Measurements from ENCODE around the gene PXN.

Gene PXN

DNA sequence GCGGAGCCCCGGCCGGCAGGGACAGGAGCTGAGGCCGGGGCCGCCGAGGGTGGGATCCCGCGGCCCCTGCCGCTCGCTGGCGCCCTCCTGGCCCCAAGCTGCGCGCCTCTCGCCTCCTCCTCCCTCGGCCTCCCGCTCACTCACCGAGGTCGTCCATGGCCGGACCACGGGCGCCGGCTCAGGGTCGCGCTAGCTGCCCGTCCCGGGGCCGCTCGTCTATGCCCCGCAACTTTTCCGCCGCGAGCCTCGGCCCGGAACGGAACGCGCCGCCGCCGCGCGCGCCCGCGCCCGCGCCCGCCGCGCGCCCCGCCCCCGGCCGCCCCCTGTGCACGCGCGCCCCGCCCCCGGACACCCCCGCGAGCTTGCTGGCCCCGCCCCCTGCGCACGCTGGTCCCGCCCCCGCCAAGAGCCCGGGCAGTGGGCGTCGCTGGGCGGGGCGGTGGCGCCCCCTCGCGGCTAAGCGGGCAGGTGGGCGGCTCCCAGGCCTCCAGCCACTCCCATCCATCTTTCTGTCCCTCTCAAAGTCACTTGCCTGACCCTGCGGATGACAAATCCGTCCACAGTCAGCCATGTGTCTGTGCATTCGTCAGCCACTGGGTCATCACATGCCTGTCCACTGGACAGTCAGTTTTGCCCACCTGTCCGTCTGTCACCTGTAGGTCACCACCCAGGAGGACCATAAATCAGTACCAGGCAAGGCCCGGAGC is at the start of gene PXN:
PXN (minus strand) TSS at position 258 of the 707 bp plus-strand sequence; CDS start at position 157, 101 bp downstream.
- peak; percentile 80 to 92 (median 86) for DNase-seq (ENCODE audit: low read depth in 2 of 3, low spot score in 2 of 3)

DNA sequence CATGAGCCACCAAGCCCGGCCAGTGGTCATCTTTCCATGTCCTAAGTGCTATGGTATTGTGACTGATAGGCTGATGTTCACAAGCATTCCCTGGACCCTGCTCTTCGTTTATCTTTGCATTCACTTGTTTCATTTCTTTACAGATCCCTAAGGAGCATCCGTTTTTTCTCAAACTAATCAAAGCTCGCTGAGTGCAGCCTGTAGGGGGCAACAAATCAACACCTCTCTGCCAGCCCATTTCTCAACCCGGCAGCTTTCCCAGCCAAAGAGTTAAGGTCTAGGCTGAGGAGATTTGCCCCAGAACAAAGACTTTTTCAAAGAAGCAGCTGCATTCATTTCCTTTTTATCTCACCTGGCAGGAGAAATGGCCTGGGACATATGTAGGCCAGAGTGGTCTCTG is 48.7 kb upstream of the PXN start:
- no peak for DNase-seq (ENCODE audit: low read depth in 2 of 3, low spot score in 2 of 3)

DNA sequence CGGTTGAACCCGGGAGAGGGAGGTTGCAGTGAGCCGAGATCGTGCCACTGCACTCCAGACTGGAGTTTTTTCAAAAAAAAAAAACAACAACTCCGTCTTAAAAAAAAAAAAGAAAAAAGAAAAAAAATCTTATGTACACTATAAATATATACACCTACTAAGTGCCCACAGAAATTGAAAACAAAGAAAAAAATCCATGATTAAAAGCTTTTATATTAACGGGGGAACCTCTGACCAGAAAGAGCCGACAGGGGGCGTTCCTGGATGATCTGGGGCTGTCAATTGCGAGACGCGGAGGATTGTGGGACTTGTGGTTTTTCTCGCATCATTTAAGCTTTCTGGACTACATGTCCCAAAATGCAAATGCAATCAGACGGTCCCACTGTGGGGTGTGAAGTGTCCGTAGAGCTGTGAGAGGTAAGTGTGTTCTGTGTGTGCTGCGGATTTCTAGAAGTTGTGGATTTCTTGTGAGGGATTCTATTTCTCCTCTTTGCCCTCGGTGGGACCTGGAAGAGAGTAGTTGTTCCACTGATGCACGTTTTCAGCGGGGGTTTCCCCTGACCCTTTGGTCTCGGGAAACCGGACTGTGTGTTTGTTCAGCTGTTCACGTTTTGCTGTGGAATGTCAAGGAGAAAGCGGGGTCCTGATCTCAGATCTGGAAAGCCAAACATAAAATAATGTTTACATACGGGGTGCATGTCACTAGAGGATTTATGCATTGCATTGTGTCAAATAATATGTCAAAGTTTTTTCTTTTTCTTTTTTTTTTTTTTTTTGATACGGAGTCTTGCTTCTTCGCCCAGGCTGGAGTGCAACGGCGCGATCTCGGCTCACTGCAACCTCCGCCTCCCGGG is 36.7 kb upstream of the PXN start, which contains the start of gene SIRT4:
SIRT4 (plus strand) TSS at position 360 of the 854 bp plus-strand sequence. CDS start 1,241 bp downstream, outside the sequence.
- peak; percentile 44 to 77 (median 54) for DNase-seq (ENCODE audit: low read depth in 2 of 3, low spot score in 2 of 3)

DNA sequence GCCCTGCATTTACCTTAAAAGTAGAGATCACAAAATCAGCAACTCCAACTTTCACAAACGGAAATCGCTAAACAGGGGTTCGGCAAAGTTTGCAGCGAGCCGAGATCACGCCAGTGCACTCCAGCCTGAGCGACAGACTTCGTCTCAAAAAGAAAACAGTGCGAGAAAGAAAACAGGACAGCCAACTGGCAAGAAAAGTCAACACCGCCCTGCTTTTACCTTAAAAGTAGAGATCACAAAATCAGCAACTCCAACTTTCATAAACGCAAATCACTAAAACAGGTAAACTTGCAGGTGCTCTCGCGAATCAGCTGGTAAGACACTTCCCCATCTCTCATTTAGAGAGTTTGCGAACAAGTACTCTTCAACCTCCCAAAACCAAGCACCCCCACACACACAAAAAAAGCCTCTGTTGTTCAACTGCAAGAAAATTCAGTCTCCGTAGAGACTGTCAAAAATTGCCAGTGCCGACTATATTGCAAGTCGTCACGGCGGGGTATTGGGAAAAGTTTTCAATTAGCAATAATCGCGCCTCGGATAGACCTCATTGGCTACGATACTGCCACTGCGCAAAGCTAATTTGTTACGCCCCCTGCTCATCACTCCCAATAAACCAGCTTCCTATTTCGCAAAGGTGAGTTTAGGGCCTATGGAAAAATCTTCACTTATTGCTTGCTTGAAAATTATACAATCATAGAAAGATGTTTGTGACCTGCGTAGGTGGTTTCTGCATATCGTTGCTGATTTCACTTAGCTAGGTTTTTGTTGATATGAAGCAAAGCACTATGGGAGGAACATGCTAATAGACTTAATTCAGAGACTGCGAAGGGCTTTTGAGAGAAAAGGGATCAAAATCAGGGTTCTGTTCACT is 27.4 kb upstream of the PXN start, which contains the start of gene RNU4-1:
RNU4-1 (minus strand) TSS at position 577 of the 871 bp plus-strand sequence.
- DNase-seq (ENCODE audit: low read depth in 2 of 3, low spot score in 2 of 3): peak; percentile 52 to 71 (median 58)

DNA sequence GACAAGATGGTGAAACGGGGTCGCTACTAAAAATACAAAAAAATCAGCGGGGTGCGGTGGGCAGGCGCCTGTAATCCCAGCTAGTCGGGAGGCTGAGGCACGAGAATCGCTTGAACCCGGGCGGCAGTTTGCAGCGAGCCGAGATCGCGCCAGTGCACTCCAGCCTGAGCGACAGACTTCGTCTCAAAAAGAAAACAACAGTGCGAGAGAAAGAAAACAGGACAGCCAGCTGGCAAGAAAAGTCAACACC is 26.8 kb upstream of the PXN start:
- peak in 1 of 3 experiments; percentile 26 for DNase-seq (ENCODE audit: low read depth in 2 of 3, low spot score in 2 of 3)

DNA sequence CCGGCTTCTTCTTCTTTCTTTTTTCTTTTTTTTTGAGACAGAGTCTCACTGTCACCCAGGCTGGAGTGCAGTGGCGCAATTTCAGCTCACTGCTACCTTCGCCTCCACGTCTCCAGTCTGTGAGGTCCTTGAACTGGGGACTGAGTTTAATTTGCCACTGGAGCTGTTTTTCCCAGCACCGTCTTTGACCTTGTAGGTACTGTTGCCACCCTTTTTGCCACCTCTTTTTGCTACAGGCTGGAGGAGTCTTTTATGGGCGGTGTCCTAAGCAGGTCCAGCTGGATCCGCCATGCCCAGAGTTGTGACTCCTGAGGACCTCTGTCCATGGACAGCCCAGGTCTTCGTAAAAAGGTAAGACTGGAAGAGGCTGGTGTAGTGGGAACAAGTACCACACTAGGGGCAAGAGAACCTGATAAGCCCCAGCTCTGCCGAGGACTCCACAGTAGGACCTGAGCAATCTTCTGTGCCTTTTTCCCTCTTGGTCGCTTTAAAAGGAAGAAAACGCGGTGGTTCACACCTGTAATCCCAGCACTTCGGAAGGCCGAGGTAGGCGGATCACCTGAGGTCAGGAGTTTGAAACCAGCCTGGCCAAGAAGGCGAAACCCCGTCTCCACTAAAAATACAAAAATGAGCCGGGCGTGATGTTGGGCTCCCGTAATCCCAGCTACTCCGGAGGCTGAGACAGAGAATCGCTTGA is 25.2 kb upstream of the PXN start:
- peak in 2 of 3 experiments; percentile 7 to 23 for DNase-seq (ENCODE audit: low read depth in 2 of 3, low spot score in 2 of 3)

DNA sequence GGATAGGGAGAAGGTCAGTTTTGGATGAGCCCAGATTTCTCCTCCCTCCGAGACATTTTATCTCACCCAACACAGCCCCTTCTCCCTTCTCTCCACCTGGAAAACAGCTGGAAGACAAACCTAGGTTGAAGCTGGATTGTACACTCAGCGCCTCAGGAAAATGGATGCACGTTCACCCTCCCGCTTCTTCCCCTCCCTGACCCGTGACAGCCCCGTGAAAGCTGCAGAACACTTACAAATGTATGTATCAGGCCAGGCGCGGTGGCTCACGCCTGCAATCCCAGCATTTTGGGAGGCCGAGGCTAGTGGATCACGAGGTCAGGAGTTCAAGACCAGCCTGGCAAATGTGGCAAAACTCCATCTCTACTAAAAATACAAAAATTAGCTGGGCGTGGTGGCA is 22.0 kb upstream of the PXN start:
- no peak for DNase-seq (ENCODE audit: low read depth in 2 of 3, low spot score in 2 of 3)

DNA sequence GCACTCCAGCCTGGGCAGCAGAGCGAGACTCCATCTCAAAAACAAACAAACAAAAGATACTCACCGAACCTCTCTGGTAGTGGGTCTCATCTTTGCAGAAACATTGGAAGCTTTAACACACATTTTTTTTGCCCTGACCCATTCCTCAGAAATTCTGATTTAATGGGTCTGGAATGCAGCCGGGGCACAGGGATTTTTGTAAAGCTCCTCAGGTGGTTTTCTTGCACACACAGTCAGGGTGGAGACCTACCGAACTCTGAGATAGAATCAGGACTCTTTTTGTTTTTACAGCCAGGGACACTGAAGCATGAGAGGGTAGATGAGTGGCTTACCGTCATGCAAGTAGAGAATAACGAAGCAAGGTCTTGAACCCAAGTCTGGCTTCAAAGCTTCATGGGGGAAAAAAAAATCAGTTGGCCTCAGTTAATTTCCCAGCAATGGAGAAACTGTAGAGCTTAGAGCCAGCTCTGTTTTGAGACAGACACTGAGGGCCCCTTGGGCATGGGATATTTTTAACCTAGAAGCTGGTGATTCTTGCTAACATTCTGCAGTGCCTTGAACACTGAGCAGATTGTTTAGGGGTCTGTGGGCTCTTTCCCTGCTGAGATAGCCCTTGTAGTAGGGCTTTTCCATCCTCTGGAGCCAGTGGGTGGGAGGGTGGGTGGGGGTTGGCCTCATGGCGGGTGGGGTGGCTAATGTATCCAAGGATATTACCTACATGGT is 21.4 kb upstream of the PXN start:
- DNase-seq (ENCODE audit: low read depth in 2 of 3, low spot score in 2 of 3): no peak

DNA sequence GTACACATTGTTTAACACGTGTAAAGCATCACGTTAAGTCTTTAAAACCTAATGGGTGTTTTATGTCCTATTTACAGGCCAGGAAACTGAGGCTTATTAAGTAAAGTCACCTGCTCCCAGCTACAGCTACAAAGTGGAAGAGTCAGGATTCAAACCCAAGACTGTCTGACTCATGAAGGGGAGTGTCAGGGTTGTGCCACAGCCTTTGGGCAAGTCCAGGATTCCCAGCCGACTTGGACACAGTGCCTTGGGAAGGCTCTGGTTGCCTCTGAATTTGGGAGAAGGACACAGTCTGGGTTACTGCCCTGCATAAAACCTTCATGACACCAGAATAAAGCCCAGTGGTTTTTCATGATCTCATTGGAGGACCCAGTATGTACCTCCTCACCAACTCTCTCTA is 18.9 kb upstream of the PXN start:
- DNase-seq (ENCODE audit: low read depth in 2 of 3, low spot score in 2 of 3): no peak

DNA sequence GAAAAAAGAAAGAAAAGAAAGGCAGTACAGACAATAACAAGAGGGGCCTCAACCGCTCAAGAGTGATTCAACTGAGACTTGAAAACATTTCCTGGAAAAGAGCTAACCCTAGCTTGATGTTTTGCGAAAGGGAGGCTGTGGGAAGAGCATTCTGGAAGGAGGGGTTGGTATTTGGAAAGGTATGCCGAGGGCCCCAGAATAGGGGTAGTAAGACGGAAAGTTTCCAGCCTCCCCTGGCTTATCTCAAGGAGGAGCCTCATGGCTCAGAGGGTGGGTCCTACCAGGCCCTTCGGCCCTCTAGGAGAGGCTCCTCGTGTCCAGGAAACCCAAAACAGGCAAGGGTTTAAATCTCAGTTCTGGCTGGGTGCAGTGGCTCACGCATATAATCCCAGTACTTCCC is 17.8 kb upstream of the PXN start:
- DNase-seq (ENCODE audit: low read depth in 2 of 3, low spot score in 2 of 3): no peak

DNA sequence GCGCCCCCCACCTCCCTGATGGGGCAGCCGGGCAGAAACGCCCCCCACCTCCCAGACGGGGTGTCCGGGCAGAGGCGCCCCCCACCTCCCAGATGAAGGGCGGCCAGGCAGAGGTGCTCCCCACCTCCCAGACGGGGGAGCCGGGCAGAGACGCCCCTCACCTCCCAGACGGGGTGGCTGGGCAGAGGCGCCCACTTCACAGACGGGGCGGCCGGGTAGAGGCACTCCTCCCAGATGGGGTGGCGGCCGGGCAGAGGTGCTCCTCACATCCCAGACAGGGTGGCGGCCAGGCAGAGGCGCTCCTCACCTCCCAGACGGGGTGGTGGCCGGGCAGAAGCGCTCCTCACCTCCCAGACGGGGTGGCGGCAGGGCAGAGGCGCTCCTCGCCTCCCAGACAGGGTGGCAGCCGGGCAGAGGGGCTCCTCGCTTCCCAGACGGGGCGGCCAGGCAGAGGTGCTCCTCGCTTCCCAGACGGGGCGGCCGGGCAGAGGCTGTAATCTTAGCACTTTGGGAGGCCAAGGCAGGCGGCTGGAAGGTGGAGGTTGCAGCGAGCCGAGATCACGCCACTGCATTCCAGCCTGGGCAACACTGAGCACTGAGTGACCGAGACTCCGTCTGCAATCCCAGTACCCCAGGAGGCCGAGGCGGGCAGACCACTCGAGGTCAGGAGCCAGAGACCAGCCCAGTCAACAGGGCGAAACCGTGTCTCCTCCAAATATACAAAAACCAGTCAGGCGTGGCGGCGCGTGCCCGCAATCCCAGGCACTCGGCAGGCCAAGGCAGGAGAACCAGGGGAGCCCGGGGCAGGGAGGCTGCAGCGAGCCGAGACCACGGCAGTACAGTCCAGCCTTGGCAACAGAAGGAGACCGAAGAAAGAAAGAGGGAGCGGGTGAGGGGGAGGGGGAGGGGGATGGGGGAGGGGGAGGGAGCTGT is 12.9 kb upstream of the PXN start:
- no peak for DNase-seq (ENCODE audit: low read depth in 2 of 3, low spot score in 2 of 3)

DNA sequence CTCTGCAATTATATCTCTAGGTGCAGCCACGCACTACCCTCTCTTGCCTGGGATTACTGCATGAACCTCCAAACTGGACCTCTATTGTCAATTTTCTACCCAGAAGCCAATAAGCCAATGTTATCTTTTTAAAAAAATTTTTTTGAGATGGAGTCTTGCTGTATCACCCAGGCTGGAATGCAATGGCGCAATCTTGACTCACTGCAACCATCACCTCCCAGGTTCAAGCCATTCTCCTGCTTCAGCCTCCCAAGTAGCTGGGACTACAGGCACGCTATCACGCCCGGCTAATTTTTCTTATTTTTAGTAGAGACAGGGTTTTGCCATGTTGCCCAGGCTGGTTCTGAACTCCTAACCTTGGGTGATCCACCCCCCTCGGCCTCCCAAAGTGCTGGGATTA is 11.2 kb upstream of the PXN start:
- no peak for DNase-seq (ENCODE audit: low read depth in 2 of 3, low spot score in 2 of 3)

DNA sequence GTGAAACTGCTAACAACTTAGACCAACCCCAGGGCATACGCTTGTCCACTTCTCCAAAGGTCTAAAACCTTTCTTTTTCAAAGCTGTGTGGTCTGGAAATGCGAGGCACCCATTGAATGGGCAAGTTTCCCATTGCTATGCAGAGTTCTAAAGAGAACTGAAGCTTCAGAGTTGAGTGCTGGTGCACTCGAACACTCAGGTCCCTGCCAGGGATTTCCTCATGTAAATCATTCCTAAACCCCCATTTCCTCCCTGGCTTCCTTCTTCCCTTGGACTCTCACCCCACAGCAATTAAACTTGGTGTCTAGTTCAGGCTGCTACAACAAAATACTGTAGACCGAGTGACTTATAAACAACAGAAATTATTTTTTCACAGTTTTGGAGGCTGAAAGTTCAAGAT is 2.2 kb upstream of the PXN start:
- DNase-seq (ENCODE audit: low read depth in 2 of 3, low spot score in 2 of 3): no peak

DNA sequence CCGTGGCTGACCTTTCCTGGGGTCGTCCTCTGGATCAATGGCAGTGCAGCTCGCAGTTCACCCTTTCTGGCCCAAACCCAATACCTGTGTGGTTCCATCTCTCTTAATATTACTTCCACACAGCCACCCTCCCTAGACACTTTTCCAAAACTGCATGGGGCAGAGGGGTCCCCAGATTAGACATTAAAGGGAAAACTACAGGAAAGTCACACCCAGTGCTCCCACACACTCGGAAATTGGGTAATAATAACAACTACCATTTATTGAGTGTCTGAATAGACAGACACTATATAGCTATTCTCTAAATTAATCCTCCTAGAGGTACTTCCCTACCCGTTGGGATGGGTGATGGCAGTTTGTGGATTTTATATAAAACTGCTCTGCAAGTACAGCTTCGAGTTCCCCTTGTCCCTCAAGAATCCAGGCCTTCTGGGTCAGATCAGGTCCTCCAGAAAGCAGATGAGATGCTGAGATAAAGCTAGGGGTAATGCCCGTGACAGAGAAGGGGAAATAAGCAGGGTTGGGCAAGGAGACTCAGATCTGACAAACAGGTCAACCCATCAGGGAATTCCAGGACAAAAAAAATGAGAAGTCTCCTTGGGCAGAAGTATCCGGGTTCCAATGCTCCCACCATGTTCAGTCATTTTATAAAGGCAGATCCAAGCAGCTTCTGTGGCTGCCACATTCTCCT is 795 bp upstream of the PXN start:
- DNase-seq (ENCODE audit: low read depth in 2 of 3, low spot score in 2 of 3): no peak

DNA sequence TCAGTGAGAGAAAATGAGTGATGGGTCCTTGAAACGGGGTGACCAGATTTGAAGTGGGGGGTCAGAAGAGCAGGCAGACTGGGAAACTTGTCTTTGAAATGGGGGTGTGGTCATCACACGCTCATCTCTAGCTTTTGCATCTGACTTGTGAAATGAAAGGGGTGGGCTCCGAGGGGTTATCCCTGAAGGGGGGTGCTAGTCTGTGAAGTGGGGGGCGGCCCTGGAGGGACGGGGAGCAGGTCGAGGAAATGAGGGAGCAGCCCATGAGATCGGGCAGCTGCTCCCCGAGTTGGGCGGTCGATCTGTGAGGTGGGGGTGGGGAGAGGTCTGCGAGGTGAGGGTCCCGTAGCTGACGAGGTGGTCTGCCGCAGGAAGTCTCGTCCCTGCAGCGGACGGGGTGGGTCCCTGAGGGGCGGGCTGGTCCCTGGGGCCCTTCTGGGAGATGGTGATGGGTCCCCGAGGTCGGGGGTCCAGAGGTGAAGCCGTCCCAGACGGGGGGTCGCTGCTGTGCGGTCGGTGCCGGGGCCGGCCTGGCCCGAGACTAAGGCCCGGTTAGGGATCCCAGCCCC is 542 bp downstream of the PXN start:
- no peak for DNase-seq (ENCODE audit: low read depth in 2 of 3, low spot score in 2 of 3)

DNA sequence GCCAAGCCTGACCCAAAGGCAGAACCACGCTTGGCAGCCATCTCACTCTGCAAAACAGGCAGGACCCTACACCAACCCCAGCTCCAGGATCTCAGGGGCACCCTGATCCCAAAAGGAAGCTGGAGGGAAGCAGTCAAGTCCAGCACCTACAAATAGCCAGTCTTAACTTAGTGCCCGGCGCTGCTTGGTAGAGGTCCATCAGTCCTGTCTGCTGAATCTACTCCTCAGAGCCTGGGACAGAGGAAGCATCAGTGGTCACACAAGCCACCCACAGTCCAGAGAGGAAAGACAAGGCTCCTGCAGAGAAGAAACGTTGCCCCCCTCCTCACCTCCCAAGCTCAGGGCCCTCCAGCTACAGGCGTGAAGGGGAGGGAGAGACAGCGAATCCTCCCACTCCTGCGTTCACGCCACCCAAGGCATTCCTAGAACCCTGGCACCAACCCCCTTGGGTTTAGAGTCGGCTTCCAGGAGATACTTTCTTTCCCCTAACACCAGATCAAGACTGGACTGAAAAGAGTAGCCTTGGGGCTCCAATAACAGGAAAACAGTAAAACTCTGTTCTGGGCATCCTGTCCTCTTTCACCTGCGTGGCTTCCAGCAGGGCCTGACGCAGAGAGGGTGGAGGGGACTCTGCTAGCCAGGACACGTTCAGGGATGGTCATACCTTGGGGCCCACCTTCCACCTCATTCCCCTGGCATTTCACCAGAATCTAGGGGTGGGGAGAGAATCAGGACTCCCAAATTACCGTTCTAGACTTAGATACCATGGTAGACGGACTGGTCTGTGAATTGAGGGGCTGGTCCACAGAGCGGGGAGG is 1.2 kb downstream of the PXN start:
- no peak for DNase-seq (ENCODE audit: low read depth in 2 of 3, low spot score in 2 of 3)

DNA sequence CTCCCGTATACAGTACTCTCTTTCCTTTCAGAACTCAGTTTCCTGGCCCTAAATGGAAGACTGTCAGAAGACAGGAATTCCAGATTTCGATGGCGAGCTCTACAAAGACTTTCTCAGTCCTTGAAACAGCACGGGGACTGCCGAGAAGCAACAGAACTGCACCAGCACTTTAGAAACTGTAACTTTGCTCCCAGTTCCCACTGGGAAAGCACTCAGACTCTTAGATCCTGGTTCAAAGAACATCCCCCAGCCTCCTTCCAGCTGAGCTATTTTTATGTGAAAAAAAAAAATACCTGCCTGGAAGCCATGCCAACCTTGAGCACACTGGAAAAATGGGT is 1.8 kb downstream of the PXN start:
- no peak for DNase-seq (ENCODE audit: low read depth in 2 of 3, low spot score in 2 of 3)
